Transverse colon (tissue), 4 donors: Measurements from ENCODE around the gene BLNK. TPM values are rescaled to one million over a fixed set of nuclear protein-coding genes. Genes with fewer than 3 reads are reported as not detected.

Experiments
- DNase-seq: peaks from one replicate; pipeline ENCODE4 v3.0.0-alpha.2; 2019
- H3K27ac ChIP-seq, 4 donors: fragments of 200-600 bp; sonication (generic); 2 replicates each; pipeline ENCODE4 v1.5.1; 2016 to 2018; ENCODE audit warnings: inconsistent platforms in 4 of 4
- H3K27me3 ChIP-seq: fragments of 200-600 bp; sonication (generic); 2 replicates; pipeline ENCODE4 v1.5.1; 2017; ENCODE audit warnings: inconsistent platforms
- H3K36me3 ChIP-seq, 4 donors: fragments of 200-600 bp; sonication (generic); 2 replicates each; pipeline ENCODE4 v1.5.1; 2017 to 2019; ENCODE audit warnings: inconsistent platforms in 4 of 4
- H3K4me1 ChIP-seq, 4 donors: fragments of 200-600 bp; sonication (generic); 2 replicates each; pipeline ENCODE4 v1.5.1; 2017 to 2020; ENCODE audit warnings: inconsistent platforms in 4 of 4
- H3K4me3 ChIP-seq, 4 donors: fragments of 200-600 bp; sonication (generic); 1 replicate in 1 of 4; 2 replicates in 3 of 4; pipeline versions ENCODE4 v1.5.1 to v1.6.1; 2017 to 2019; ENCODE audit warnings: inconsistent platforms in 4 of 4
- H3K9me3 ChIP-seq, 2 donors: fragments of 200-600 bp; sonication (generic); 2 replicates each; pipeline ENCODE4 v1.5.1; 2017 to 2019; ENCODE audit warnings: inconsistent platforms in 2 of 2
- EP300 ChIP-seq: sonication (generic); formaldehyde crosslinking; IDR thresholded peaks from one replicate; pipeline ENCODE4 v1.6.1; 2017; ENCODE audit warnings: antibody characterized with exemption, low read depth
- POLR2A ChIP-seq: fragments of 450-650 bp; IDR thresholded peaks from one replicate; pipeline ENCODE4 v1.6.1; 2016; ENCODE audit warnings: antibody characterized with exemption, mild to moderate bottlenecking, moderate library complexity
- POLR2AphosphoS5 ChIP-seq, 3 donors: sonication (generic); formaldehyde crosslinking; IDR thresholded peaks; one replicate each; pipeline ENCODE4 v1.6.1; 2016; ENCODE audit warnings: antibody characterized with exemption in 3 of 3
- WGBS, 2 donors: methylation state at CpG; one replicate each; pipeline ENCODE4 v1.1.5; 2018; ENCODE audit warnings: low coverage in 1 of 2; 5-methylcytosine and 5-hydroxymethylcytosine counted together
- in situ Hi-C, 4 donors: fragments of 200-750 bp; cut with MboI; loops; one replicate each; pipeline versions ENCODE4 v1.15.0 to v1.15.1; 2017; ENCODE audit warnings: low sequenced_read_pairs in 3 of 4, low pct_ligation_motif_present in 1 of 4, low pct_unique_long_range_greater_than_20kb in 1 of 4
- intact Hi-C: fragments of 100-400 bp; cut with DNase I; formaldehyde crosslinking; loops from one replicate; pipeline ENCODE4 v1.15.1; 2023; ENCODE audit warnings: low total_unique reads
- total RNA-seq, 4 donors: library from RNA; depleted of rRNA; stranded (reverse); fragments of >200 nt; gene quantifications; one replicate each; pipeline ENCODE4 v1.1.0, GENCODE V29; 2016
- TF ChIP-seq, protein P1 (sequence below), 5 experiments: fragments of 200-600 bp in 3 of 5; fragments of 450-650 bp in 2 of 5; sonication (generic) in 3 of 5; IDR thresholded peaks; 1 replicate in 2 of 5; 2 replicates in 3 of 5; pipeline ENCODE4 v1.5.1; 2016 to 2017; ENCODE audit warnings: antibody characterized with exemption in 5 of 5, inconsistent platforms in 3 of 5, mild to moderate bottlenecking in 2 of 5, moderate library complexity in 1 of 5

BLNK gene
- total RNA-seq, 4 donors from 2014 or later: 5.6 to 21.8 (median 12.0) TPM

GRCh38 chr10:96227206-96227605 lies 44.2 kb downstream of the BLNK start:
- no peak for DNase-seq
- H3K4me1 ChIP-seq: peaks cover 0 to 14% (median 6%) of the 10 kb centered on the region in 4 donors
- WGBS, 2 donors: 80 to 88% methylated on average over 7 to 18 of the region's 19 CpGs
- no peak overlapping the region for H3K4me3 ChIP-seq
- in situ Hi-C loops: loop anchor here in 2 of 4 donors (5.0 to 10.0 kb wide), 2 partner anchors 68 to 70 kb away; no protein-coding TSS in a partner anchor
- H3K27ac ChIP-seq: no peak overlapping the region
- no peaks in the 10 kb centered on the region for H3K36me3 ChIP-seq
- H3K9me3 ChIP-seq: no peaks in the 10 kb centered on the region
- no peaks in the 10 kb centered on the region for H3K27me3 ChIP-seq
- intact Hi-C loops: no loop called here
- TF ChIP-seq POLR2A (no peak), POLR2AphosphoS5 (IDR thresholded peaks at IDR 0.05) (no peak), EP300 (no peak)
- TF ChIP-seq, protein P1, sequence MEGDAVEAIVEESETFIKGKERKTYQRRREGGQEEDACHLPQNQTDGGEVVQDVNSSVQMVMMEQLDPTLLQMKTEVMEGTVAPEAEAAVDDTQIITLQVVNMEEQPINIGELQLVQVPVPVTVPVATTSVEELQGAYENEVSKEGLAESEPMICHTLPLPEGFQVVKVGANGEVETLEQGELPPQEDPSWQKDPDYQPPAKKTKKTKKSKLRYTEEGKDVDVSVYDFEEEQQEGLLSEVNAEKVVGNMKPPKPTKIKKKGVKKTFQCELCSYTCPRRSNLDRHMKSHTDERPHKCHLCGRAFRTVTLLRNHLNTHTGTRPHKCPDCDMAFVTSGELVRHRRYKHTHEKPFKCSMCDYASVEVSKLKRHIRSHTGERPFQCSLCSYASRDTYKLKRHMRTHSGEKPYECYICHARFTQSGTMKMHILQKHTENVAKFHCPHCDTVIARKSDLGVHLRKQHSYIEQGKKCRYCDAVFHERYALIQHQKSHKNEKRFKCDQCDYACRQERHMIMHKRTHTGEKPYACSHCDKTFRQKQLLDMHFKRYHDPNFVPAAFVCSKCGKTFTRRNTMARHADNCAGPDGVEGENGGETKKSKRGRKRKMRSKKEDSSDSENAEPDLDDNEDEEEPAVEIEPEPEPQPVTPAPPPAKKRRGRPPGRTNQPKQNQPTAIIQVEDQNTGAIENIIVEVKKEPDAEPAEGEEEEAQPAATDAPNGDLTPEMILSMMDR (IDR thresholded peaks at IDR 0.05): no peak

DNA sequence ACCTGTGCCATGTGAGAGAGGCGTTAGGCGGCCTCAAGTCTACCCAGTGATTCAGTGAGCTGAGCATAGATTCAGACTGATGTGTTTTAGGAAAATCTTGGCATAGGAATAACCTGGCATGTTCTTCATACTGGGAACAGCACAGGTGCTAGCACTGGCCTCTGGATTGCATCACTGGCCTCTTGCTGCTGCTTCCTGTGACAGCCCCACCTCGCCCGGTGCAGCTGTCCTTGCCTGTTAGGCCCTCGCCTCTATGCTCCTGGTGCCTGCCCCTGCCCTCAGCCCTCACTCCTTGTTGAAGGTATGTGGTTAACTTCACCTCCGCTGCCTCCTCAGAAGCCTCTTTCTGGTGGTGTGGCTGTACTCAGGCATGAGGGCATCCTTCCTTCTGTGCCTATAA lies 46.2 kb downstream of the BLNK start:
- in situ Hi-C loops: loop anchor here in 2 of 4 donors (5.0 to 10.0 kb wide), 2 partner anchors 70 to 72 kb away; no protein-coding TSS in a partner anchor
- Histone ChIP-seq H3K9me3 (no peaks in the 10 kb centered on the region), H3K4me1 (peaks cover 0 to 14% (median 6%) of the 10 kb centered on the region in 4 donors), H3K4me3 (no peak overlapping the region), H3K27ac (no peak overlapping the region), H3K27me3 (no peaks in the 10 kb centered on the region), H3K36me3 (no peaks in the 10 kb centered on the region)
- WGBS, 2 donors: 74 to 96% methylated on average over 2 to 6 of the region's 6 CpGs
- no peak for DNase-seq
- no peak for TF ChIP-seq EP300
- no peak for TF ChIP-seq POLR2A
- TF ChIP-seq, protein P1 (IDR thresholded peaks at IDR 0.05): no peak
- TF ChIP-seq POLR2AphosphoS5 (IDR thresholded peaks at IDR 0.05): no peak
- intact Hi-C loops: no loop called here

DNA sequence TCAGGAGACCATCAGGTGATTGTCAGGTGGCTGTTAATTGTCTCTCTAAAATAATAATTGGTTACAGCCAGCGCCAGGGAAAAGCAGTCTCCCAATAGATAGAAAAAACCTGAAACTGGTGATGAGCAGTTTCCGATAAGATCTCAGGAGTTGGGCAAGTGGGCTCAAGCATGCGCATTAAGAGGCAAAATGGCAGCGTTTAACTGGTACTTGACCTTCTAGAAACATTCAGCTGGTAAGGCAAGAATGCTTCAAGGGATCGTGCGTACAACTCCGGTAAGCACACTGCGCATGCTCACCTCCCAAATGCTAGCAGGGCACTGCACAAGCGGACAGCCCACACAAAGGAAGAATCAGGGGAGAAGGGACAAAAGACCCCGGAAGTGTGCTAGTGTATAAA lies 48.5 kb downstream of the BLNK start:
- H3K27ac ChIP-seq: no peak overlapping the region

DNA sequence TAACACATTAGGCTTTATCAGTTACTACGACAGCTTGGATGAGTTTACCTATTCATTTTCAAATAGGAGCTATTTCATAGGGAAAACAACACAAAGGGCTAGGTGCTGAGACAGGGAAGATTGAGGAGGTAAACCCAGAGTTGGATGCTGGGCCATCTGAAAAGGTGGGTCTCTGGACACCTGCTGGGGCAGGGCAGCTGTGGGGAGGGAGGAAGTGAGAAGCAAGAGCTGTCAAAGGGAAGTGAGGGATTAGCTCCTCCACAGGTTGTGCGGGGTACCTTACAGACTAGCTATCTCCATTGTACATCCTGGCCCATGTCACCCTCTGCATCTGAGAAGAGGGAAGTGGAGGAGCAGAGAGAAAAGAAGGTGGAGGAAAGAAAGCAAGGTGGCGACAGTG lies 48.9 kb downstream of the BLNK start:
- no peak for DNase-seq
- Histone ChIP-seq H3K27ac (no peak overlapping the region), H3K4me3 (no peak overlapping the region), H3K27me3 (no peaks in the 10 kb centered on the region), H3K9me3 (no peaks in the 10 kb centered on the region), H3K36me3 (no peaks in the 10 kb centered on the region), H3K4me1 (peaks cover 0 to 6% (median 0%) of the 10 kb centered on the region in 4 donors)
- in situ Hi-C loops: loop anchor here in 1 of 4 donors (10.0 kb wide), 1 partner anchor 72 kb away; no protein-coding TSS in a partner anchor
- TF ChIP-seq, protein P1 (IDR thresholded peaks at IDR 0.05): no peak
- no peak for TF ChIP-seq EP300
- TF ChIP-seq POLR2AphosphoS5 (IDR thresholded peaks at IDR 0.05): no peak
- TF ChIP-seq POLR2A: no peak
- intact Hi-C loops: no loop called here
- WGBS, 2 donors: 77% methylated on average over 3 of the region's 3 CpGs

More for the DNA sequence above, 48.5 kb downstream of the BLNK start:
- in situ Hi-C loops (loop anchor here in 1 of 4 donors (10.0 kb wide), 1 partner anchor 72 kb away; no protein-coding TSS in a partner anchor), intact Hi-C loops (no loop called here)
- 90 to 95% methylated on average over 2 to 10 of the region's 10 CpGs for WGBS, 2 donors
- Histone ChIP-seq H3K27me3 (no peaks in the 10 kb centered on the region), H3K4me3 (no peak overlapping the region), H3K4me1 (peaks cover 0 to 4% (median 0%) of the 10 kb centered on the region in 4 donors), H3K36me3 (no peaks in the 10 kb centered on the region), H3K9me3 (no peaks in the 10 kb centered on the region)
- no peak for DNase-seq
- TF ChIP-seq POLR2A (no peak), POLR2AphosphoS5 (IDR thresholded peaks at IDR 0.05) (no peak), EP300 (no peak)
- TF ChIP-seq, protein P1 (IDR thresholded peaks at IDR 0.05): no peak
